Erythroblast (primary cell): ENCODE measurements around the gene EGLN2.
"Not testable (repeated sequence)": the region's sequence is repeated elsewhere in the genome, so short reads cannot be mapped to it uniquely, and the experiment has no call there.

Experiments used
- DNase-seq, 2 experiments: peaks; one replicate each; lab custom pipeline; 2025; lab: John Stamatoyannopoulos, UW
- GATA1 ChIP-seq: IDR thresholded peaks from 2 replicates; pipeline ENCODE4 v1.6.1; 2011; ENCODE audit warnings: low read depth, mild to moderate bottlenecking, control low read depth, low read length, moderate library complexity
- POLR2A ChIP-seq: IDR thresholded peaks from 2 replicates; pipeline ENCODE4 v1.6.1; 2011; ENCODE audit warnings: mild to moderate bottlenecking, low read length

The EGLN2 gene

DNA sequence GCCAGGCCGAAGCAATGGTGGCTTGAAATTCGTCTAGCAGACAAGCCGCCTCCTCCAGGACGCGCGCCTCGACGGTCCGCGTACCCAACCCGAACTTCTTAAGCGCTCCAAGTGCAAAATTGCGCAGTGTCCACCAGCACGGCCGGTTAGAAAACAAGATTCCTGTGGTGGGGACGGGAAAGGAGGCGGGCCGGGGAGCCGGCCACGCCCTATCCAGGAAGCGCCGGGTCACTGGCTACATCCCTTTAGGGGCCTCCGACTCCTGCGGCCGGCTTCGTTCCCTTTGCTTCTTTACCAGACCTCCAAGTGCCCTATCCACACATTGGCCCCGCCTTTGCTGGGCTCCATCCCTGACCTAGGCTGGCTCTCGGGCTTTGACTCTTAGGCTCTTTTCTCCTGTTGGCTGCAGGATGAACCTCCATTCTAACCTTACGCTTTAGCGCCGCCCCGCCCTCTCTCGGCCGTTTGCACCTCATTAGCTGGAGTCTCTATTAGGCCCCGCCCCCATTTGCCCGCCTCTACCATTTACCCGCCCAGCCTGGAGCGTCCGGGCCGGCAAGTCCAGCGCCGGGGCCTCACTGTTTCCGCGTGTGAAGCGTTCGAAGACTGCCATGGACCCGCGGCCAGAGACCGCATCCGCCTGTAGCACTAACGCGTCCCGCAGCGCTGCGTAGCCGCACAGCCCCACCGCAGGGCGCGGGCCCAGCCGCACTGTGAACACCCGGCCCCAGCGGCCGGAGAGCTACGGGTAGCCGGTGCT lies 11.8 kb downstream of the EGLN2 start:
- TF ChIP-seq POLR2A = peak; percentile 53
- DNase-seq = peak; percentile 83 to 87

DNA sequence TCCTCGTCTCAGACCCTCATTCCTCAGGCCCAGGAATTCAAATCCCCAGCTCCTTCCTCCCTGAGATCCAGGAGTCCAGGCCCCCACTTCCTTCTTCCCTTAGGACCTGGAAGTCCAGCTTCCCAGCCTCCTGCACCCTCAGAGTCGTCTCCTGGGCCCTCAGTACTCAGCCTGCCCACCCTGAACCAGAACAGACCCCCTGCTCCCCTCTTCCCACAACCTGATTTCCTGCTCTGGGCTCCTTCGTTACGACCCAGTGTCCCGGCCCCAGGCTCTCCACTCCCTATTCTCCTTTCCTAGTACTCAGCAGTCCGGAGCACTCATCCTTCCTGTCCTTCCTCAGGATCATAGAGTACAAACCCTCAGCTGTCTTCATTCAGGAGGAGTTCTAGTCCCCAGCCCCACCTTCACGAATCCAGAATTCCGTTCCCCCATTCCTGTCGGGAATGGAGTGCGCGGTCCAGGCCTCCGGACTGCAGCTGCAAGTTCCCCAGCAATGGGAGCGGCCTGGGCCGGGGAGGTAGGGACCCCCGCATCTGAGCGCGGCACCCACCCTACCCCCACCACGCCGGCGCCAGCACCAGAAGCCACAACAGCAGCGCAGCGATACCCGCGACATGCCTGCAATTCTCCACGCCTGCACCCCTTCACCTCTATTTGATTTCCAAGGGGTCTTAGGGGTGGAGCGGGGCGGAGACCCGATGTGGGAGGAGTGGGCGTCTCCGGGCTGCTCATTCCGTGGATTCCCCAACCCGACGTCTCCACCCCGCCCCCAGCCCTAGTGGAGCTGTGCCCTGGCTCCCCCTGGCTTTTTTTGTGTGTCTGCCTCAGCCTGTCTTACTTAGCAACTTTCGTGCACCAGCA lies 12.7 kb downstream of the EGLN2 start:
- DNase-seq = peak; percentile 33 to 47

DNA sequence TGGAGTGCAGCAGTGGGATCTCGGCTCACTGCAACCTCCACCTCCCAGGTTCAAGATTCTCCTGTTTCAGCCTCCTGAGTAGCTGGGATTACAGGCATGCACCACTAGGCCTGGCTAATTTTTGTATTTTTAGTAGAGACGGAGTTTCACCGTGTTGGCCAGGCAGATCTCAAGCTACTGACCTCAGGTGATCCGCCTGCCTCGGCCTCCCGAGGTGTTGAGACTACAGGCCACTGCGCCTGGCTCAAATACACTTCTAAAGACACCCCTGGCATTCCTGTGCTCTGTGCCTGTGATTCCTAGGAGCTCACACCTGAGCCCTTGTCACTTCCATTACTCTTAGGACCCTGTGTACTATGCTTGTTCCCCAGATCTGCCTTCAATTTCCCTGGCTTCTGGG lies 13.6 kb downstream of the EGLN2 start:
- not testable (repeated sequence) for DNase-seq

More for the DNA sequence above, 12.7 kb downstream of the EGLN2 start:
- TF ChIP-seq GATA1 (no peak), POLR2A (no peak)

GRCh38 chr19:40813182-40813581 lies 14.2 kb downstream of the EGLN2 start:
- TF ChIP-seq GATA1 = no peak
- TF ChIP-seq POLR2A = no peak

GRCh38 chr19:40815223-40815622 lies 16.2 kb downstream of the EGLN2 start:
- no peak for TF ChIP-seq POLR2A
- no peak for TF ChIP-seq GATA1
- DNase-seq = no peak

More at GRCh38 chr19:40813182-40813581, 14.2 kb downstream of the EGLN2 start:
- DNase-seq = no peak

GRCh38 chr19:40818480-40819399 lies 19.7 kb downstream of the EGLN2 start:
- peak; percentile 85 to 88 for DNase-seq

- DNase-seq = peak; percentile 54 to 78
These were observed 20.7 kb downstream of the EGLN2 start for GRCh38 chr19:40819479-40820234.

GRCh38 chr19:40822161-40822560 lies 23.2 kb downstream of the EGLN2 start:
- DNase-seq = no peak
- no peak for TF ChIP-seq GATA1
- TF ChIP-seq POLR2A = no peak

GRCh38 chr19:40822704-40823553 lies 23.9 kb downstream of the EGLN2 start:
- DNase-seq = peak; percentile 52 to 76

DNA sequence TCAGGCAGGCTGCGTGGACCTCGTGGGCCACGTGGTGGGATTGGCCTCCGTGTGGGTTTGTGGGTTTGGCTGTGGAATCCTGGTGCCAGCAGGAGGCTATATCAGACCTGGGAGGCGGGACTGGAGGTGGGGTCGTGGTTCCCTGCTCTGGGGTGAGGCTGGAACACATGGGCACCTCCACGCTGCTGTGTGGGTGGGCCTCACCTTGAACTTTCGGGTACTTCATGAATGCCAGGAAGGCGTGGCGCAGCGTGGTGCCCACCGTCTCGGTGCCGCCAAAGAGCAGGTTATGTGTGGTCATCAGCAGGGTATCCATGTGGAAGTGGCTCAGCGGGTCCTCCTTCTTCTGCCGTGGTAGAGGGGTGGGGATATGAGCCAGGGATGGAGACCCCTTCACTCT lies 25.9 kb downstream of the EGLN2 start:
- DNase-seq = not testable (repeated sequence)

DNA sequence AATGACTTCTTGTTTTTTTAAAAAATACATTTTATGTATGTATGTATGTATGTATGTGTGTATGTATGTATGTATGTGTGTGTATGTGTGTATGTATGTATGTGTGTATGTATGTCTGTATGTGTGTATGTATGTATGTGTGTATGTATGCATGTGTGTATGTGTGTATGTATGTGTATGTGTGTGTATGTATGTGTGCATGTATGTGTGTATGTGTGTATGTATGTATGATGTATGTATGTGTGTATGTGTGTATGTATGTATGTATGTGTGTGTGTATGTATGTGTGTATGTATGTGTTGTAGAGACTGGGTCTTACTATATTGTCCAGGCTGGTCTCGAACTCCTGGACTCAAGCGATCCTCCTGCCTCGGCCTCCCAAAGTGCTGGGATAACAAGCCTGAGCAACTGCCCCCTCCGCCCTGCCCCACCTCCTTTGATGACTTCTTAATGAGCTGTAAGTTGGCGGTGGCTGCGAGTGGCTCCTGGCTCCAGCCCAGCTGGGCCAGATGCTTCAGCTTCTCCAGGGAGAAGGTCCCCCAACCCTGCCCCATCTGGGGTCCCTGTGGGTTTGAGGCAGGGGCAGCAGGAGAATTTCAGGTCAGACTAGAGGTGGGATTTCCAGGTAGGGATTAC lies 26.6 kb downstream of the EGLN2 start:
- DNase-seq = not testable (repeated sequence)

- DNase-seq = not testable (repeated sequence)
These were observed 27.3 kb downstream of the EGLN2 start for GRCh38 chr19:40826312-40826698.

DNA sequence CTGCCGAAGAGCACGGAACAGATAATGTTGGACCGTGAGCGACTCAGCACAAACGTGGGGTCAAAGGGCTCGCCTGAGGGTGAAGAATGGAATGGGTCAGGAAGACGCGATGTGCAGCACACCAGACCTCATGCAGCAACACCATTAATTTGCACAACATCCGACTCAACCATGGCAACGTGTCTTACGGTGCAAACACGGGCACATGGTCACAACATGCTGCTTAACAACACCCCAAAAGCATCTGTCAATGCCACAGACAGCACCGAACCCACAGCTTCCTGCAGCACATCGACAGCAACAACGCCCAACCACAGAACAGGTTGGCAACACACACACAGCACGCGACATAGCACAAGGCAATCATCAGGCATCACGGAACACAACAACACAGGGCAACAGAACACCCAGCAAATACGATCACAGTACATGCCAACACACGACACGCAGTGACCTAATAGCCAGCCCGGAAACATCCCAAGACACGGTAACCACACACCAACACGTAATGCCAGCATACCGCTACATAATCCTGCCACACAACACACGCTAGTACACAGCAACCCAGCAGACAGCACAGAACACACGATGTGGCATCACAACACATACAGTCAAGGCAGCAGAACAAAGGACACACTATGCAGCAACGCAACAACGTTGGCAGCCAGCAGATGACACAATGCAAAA lies 27.9 kb downstream of the EGLN2 start:
- DNase-seq = peak; percentile 37 to 62
